GM12874 (cell line): ENCODE results near the gene PHF20.

Experiments used
- CTCF ChIP-seq: IDR thresholded peaks from 2 replicates; pipeline ENCODE4 v1.5.1; 2011; ENCODE audit warnings: low read depth, mild to moderate bottlenecking, control low read depth, low read length, moderate library complexity; ENCODE audit not compliant: insufficient read depth

The PHF20 gene

GRCh38 chr20:35902545-35902941 is 130.7 kb downstream of the PHF20 start:
- TF ChIP-seq CTCF = no peak

- no peak for TF ChIP-seq CTCF
Observed at GRCh38 chr20:35903843-35904242, 132.0 kb downstream of the PHF20 start.

- TF ChIP-seq CTCF = no peak
Observed at GRCh38 chr20:35904982-35905663, 133.3 kb downstream of the PHF20 start.

GRCh38 chr20:35907017-35907701 is 135.3 kb downstream of the PHF20 start:
- no peak for TF ChIP-seq CTCF

- no peak for TF ChIP-seq CTCF
Observed at GRCh38 chr20:35908007-35908406, 136.2 kb downstream of the PHF20 start.

GRCh38 chr20:35909176-35909575 is 137.4 kb downstream of the PHF20 start:
- TF ChIP-seq CTCF = no peak

- TF ChIP-seq CTCF = no peak
Observed at GRCh38 chr20:35909796-35910195, 138.0 kb downstream of the PHF20 start.
